Measurements from ENCODE around the gene NAV3. TPM values are rescaled to one million over a fixed set of nuclear protein-coding genes. Genes with fewer than 3 reads are reported as not detected.

Gene NAV3
- total RNA-seq, 2 experiments from 2014 or later, result not detected

GRCh38 chr12:77923882-77924281, 93.2 kb downstream of the NAV3 start:
- POLR2A ChIA-PET, result no interaction called here
- DNase-seq, result no peak
- H3K4me3 Mint-ChIP-seq, result no peak overlapping the region
- no peak overlapping the region for H3K27ac Mint-ChIP-seq
- peaks cover 2% of the 10 kb centered on the region for H3K4me1 Mint-ChIP-seq
- H3K9me3 Mint-ChIP-seq, result no peaks in the 10 kb centered on the region
- H3K36me3 Mint-ChIP-seq, result no peaks in the 10 kb centered on the region
- ATAC-seq (ENCODE audit: low read depth), result no peak
- H3K27me3 Mint-ChIP-seq, result no peaks in the 10 kb centered on the region

- Mint-ChIP-seq H3K36me3 (no peaks in the 10 kb centered on the region), H3K9me3 (no peaks in the 10 kb centered on the region), H3K27ac (no peak overlapping the region), H3K27me3 (no peaks in the 10 kb centered on the region), H3K4me3 (no peak overlapping the region), H3K4me1 (peaks cover 2% of the 10 kb centered on the region)
- ATAC-seq (ENCODE audit: low read depth), result no peak
- POLR2A ChIA-PET, result no interaction called here
- no peak for DNase-seq
Measured at GRCh38 chr12:77924703-77925102, 94.0 kb downstream of the NAV3 start.

GRCh38 chr12:77925536-77926108, 94.9 kb downstream of the NAV3 start:
- no peak overlapping the region for H3K4me3 Mint-ChIP-seq
- no peaks in the 10 kb centered on the region for H3K9me3 Mint-ChIP-seq
- peaks cover 2% of the 10 kb centered on the region for H3K4me1 Mint-ChIP-seq
- POLR2A ChIA-PET, result no interaction called here
- no peaks in the 10 kb centered on the region for H3K36me3 Mint-ChIP-seq
- H3K27me3 Mint-ChIP-seq, result no peaks in the 10 kb centered on the region
- DNase-seq (no peak), ATAC-seq (ENCODE audit: low read depth) (peak; percentile 73)
- no peak overlapping the region for H3K27ac Mint-ChIP-seq

- POLR2A ChIA-PET, result no interaction called here
- H3K36me3 Mint-ChIP-seq, result no peaks in the 10 kb centered on the region
- H3K4me1 Mint-ChIP-seq, result peaks cover 2% of the 10 kb centered on the region
- no peaks in the 10 kb centered on the region for H3K27me3 Mint-ChIP-seq
- ATAC-seq (ENCODE audit: low read depth), result no peak
- no peak for DNase-seq
- no peak overlapping the region for H3K4me3 Mint-ChIP-seq
- H3K27ac Mint-ChIP-seq, result no peak overlapping the region
- peaks cover 2% of the 10 kb centered on the region for H3K9me3 Mint-ChIP-seq
Measured at GRCh38 chr12:77928078-77928477, 97.4 kb downstream of the NAV3 start.

GRCh38 chr12:77932216-77932615, 101.5 kb downstream of the NAV3 start:
- DNase-seq, result no peak
- no peak overlapping the region for H3K4me3 Mint-ChIP-seq
- no peaks in the 10 kb centered on the region for H3K4me1 Mint-ChIP-seq
- POLR2A ChIA-PET, result no interaction called here
- H3K36me3 Mint-ChIP-seq, result no peaks in the 10 kb centered on the region
- peaks cover 2% of the 10 kb centered on the region for H3K9me3 Mint-ChIP-seq
- ATAC-seq (ENCODE audit: low read depth), result no peak
- H3K27ac Mint-ChIP-seq, result no peak overlapping the region
- no peaks in the 10 kb centered on the region for H3K27me3 Mint-ChIP-seq

GRCh38 chr12:77938301-77938700, 107.6 kb downstream of the NAV3 start:
- H3K4me1 Mint-ChIP-seq, result no peaks in the 10 kb centered on the region
- POLR2A ChIA-PET, result no interaction called here

GRCh38 chr12:77940011-77940423, 109.3 kb downstream of the NAV3 start:
- no peaks in the 10 kb centered on the region for H3K36me3 Mint-ChIP-seq
- POLR2A ChIA-PET, result no interaction called here
- H3K27ac Mint-ChIP-seq, result no peak overlapping the region
- no peak overlapping the region for H3K4me3 Mint-ChIP-seq
- no peaks in the 10 kb centered on the region for H3K27me3 Mint-ChIP-seq
- ATAC-seq (ENCODE audit: low read depth) (no peak), DNase-seq (no peak)
- no peaks in the 10 kb centered on the region for H3K4me1 Mint-ChIP-seq
- H3K9me3 Mint-ChIP-seq, result no peaks in the 10 kb centered on the region

More at GRCh38 chr12:77938301-77938700, 107.6 kb downstream of the NAV3 start:
- H3K27me3 Mint-ChIP-seq, result no peaks in the 10 kb centered on the region
- no peak for ATAC-seq (ENCODE audit: low read depth)
- H3K27ac Mint-ChIP-seq, result no peak overlapping the region
- no peak overlapping the region for H3K4me3 Mint-ChIP-seq
- DNase-seq, result no peak
- no peaks in the 10 kb centered on the region for H3K9me3 Mint-ChIP-seq
- no peaks in the 10 kb centered on the region for H3K36me3 Mint-ChIP-seq

GRCh38 chr12:77940567-77940966, 109.9 kb downstream of the NAV3 start:
- Mint-ChIP-seq H3K27me3 (no peaks in the 10 kb centered on the region), H3K4me3 (no peak overlapping the region), H3K4me1 (no peaks in the 10 kb centered on the region), H3K36me3 (no peaks in the 10 kb centered on the region), H3K9me3 (no peaks in the 10 kb centered on the region), H3K27ac (no peak overlapping the region)
- ATAC-seq (ENCODE audit: low read depth), result no peak
- DNase-seq, result no peak
- POLR2A ChIA-PET, result no interaction called here

- Mint-ChIP-seq H3K27me3 (no peaks in the 10 kb centered on the region), H3K36me3 (no peaks in the 10 kb centered on the region), H3K4me1 (no peaks in the 10 kb centered on the region), H3K27ac (no peak overlapping the region), H3K9me3 (no peaks in the 10 kb centered on the region), H3K4me3 (no peak overlapping the region)
- POLR2A ChIA-PET, result no interaction called here
- ATAC-seq (ENCODE audit: low read depth) (no peak), DNase-seq (no peak)
Measured at GRCh38 chr12:77941401-77941800, 110.7 kb downstream of the NAV3 start.

GRCh38 chr12:77943466-77943865, 112.8 kb downstream of the NAV3 start:
- Mint-ChIP-seq H3K9me3 (no peaks in the 10 kb centered on the region), H3K4me3 (no peak overlapping the region), H3K27me3 (no peaks in the 10 kb centered on the region), H3K27ac (no peak overlapping the region), H3K4me1 (no peaks in the 10 kb centered on the region), H3K36me3 (no peaks in the 10 kb centered on the region)
- ATAC-seq (ENCODE audit: low read depth) (no peak), DNase-seq (no peak)
- POLR2A ChIA-PET, result no interaction called here

GRCh38 chr12:77946541-77947061, 115.9 kb downstream of the NAV3 start:
- ATAC-seq (ENCODE audit: low read depth), result no peak
- H3K27me3 Mint-ChIP-seq, result no peaks in the 10 kb centered on the region
- POLR2A ChIA-PET, result no interaction called here
- no peaks in the 10 kb centered on the region for H3K36me3 Mint-ChIP-seq
- no peaks in the 10 kb centered on the region for H3K9me3 Mint-ChIP-seq
- H3K27ac Mint-ChIP-seq, result no peak overlapping the region
- no peaks in the 10 kb centered on the region for H3K4me1 Mint-ChIP-seq
- no peak for DNase-seq
- no peak overlapping the region for H3K4me3 Mint-ChIP-seq

- peaks cover 2% of the 10 kb centered on the region for H3K9me3 Mint-ChIP-seq
- no peaks in the 10 kb centered on the region for H3K27me3 Mint-ChIP-seq
- ATAC-seq (ENCODE audit: low read depth) (no peak), DNase-seq (no peak)
- no peaks in the 10 kb centered on the region for H3K4me1 Mint-ChIP-seq
- H3K36me3 Mint-ChIP-seq, result no peaks in the 10 kb centered on the region
- H3K4me3 Mint-ChIP-seq, result no peak overlapping the region
- POLR2A ChIA-PET, result no interaction called here
- no peak overlapping the region for H3K27ac Mint-ChIP-seq
Measured at GRCh38 chr12:77947330-77947729, 116.6 kb downstream of the NAV3 start.

GRCh38 chr12:77947746-77948145, 117.1 kb downstream of the NAV3 start:
- POLR2A ChIA-PET, result no interaction called here
- no peaks in the 10 kb centered on the region for H3K27me3 Mint-ChIP-seq
- peaks cover 2% of the 10 kb centered on the region for H3K9me3 Mint-ChIP-seq
- H3K27ac Mint-ChIP-seq, result no peak overlapping the region
- no peak for ATAC-seq (ENCODE audit: low read depth)
- H3K4me1 Mint-ChIP-seq, result no peaks in the 10 kb centered on the region
- no peak overlapping the region for H3K4me3 Mint-ChIP-seq
- no peak for DNase-seq
- H3K36me3 Mint-ChIP-seq, result no peaks in the 10 kb centered on the region

- Mint-ChIP-seq H3K36me3 (no peaks in the 10 kb centered on the region), H3K4me3 (no peak overlapping the region), H3K9me3 (peaks cover 2% of the 10 kb centered on the region), H3K27me3 (no peaks in the 10 kb centered on the region), H3K4me1 (no peaks in the 10 kb centered on the region), H3K27ac (no peak overlapping the region)
- DNase-seq (no peak), ATAC-seq (ENCODE audit: low read depth) (no peak)
- POLR2A ChIA-PET, result no interaction called here
Measured at GRCh38 chr12:77949943-77950342, 119.2 kb downstream of the NAV3 start.
